C1 segment of cervical spinal cord (tissue), 14 donors: ENCODE results near the gene CSTPP1.
"Not testable (repeated sequence)": the region's sequence is repeated elsewhere in the genome, so short reads cannot be mapped to it uniquely, and the experiment has no call there.

ENCODE experiments used
- DNase-seq, 14 donors: peaks; one replicate each; lab custom pipeline; 2025; lab: John Stamatoyannopoulos, UW

The CSTPP1 gene

GRCh38 chr11:46952553-46952952 lies 16.0 kb downstream of the CSTPP1 start:
- no peak for DNase-seq

GRCh38 chr11:46953093-46953492 lies 16.5 kb downstream of the CSTPP1 start:
- DNase-seq: no peak

DNA sequence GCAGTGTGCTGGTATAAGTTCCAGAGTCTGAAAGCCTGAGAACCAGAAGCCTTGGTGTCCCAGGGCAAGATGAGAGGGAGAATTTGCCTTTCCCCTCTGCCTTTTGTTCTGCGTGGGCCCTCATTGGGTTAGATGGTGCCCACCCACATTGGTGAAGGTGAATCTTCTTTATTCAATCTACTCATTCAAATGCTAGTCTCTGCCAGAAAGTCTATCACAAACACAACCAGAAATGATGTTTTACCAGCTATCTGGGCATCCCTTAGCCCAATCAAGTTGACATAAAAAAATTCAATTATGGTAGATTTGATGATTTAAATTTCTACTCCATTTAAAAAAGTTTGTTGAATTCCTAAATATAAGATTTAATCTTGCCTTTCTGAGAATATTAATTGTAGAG lies 22.2 kb downstream of the CSTPP1 start:
- DNase-seq: no peak

DNA sequence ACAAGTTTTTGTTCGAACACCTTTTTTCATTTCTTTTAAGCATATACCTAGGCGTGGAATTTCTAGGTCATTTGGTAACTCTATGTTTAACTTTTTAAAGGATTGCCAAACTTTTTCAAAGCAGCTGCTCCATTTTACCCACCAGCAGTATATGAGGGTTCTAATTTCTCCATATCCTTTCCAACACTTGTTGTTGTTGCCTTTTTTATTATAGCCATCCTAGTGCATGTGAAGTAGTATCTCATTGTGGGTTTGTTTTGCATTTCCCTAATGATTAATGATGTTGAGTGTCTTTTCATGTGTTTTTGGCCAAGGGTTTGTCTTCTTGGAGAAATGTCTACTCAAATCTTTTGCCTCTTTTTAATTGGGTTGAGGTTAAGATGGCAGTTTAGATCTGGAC lies 24.5 kb downstream of the CSTPP1 start:
- no peak for DNase-seq

- not testable (repeated sequence) for DNase-seq
Measured at GRCh38 chr11:46961886-46962285, 25.3 kb downstream of the CSTPP1 start.

DNA sequence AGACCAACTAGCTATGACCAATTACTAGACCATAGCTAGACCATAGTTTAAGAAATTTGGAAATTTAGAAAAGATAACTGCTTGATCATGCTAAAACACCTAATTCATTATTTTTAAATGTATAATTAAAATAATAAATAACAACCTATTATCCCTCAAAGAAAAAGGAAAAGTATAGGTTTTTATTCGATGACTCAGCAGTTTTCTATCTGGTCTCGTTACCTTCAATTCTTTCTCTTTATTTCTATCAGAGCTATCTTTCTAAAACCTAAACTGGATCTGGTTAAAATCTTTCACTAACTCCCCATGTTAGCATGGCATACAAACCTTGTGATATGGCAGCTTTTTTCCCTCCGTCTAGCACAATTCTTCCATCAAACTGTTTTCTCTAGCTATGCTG lies 27.3 kb downstream of the CSTPP1 start:
- no peak for DNase-seq

- no peak for DNase-seq
Measured at GRCh38 chr11:46966773-46967172, 30.2 kb downstream of the CSTPP1 start.

DNA sequence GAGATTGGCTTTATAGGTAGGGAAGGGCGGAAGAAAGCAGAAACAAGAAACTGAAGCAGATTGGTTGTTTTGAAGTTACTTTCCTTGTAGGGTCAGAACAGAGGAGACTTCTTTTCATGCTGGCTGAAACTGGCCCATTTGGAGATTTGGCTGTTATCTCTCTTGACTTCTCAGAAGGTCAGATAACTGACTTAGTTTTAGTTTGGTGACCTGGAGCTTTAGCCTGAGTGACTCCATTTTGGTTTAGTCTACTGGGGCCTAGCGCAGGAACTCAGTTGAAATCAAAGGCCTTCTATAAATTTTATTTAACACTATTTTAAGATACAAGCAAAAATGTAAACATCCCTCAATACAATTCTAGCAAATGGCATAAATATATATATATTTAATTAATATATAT lies 31.4 kb downstream of the CSTPP1 start:
- DNase-seq: no peak

- no peak for DNase-seq
Measured at GRCh38 chr11:46969379-46969778, 32.8 kb downstream of the CSTPP1 start.

DNA sequence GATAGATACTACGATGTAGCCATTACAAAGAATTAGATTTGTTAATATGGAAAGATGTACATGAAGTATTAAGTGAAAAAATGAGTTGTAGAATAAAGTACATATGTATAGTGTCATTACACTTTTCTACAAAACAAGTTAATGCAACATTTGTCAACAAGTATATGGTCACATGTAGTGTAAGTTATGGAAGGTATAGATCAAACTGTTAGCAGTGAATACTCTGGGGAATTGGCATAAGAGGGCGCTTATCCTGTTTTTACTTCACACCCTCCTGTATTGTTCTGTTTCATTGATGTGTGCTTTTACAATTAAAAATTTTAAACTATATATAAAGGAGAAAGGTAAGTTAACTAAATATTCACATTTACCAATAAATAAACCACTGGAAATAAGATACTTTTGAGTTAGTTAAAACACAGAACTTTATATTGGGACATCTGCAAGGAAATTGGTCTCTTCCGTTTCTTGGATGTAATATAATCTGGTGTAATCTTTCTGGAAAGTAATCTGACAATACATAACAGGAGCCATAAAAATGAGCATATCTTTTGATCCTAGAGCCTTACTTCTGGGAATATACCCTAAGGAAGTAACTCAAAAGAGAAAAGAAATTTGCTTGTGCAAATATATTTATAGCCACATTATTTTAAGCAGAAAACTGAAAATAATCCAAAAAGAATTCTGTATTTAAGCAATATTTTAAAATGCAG lies 34.5 kb downstream of the CSTPP1 start:
- no peak for DNase-seq

GRCh38 chr11:46972343-46972742 lies 35.8 kb downstream of the CSTPP1 start:
- no peak for DNase-seq

GRCh38 chr11:46972821-46973220 lies 36.3 kb downstream of the CSTPP1 start:
- no peak for DNase-seq

GRCh38 chr11:46976182-46976854 lies 39.8 kb downstream of the CSTPP1 start:
- no peak for DNase-seq

GRCh38 chr11:46977038-46977813 lies 40.7 kb downstream of the CSTPP1 start:
- DNase-seq: peak in 11 of 14 donors; percentile 5 to 70 (median 23)

DNA sequence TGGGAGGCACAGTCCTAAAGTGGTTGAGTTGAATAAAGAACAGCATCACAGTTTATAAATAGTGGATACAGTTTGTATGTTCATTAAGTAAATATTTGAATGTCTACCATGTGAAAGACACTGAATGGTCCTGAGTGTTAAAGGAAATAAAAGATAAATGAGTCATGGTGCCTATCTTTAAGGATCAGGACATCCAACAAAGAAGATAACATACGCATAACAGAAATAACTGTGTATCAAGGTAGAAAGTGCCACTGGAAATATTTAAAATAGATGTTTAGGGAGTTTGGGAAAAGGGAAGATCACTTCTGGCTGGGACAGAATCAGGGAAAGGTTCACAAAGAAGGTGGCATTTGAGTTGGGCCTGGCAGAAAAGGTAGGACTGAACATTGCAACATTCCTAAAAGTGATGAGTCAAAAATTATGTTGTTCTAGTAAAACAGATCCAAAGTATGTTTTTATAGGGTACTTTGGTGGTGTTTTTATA lies 41.5 kb downstream of the CSTPP1 start:
- DNase-seq: no peak

DNA sequence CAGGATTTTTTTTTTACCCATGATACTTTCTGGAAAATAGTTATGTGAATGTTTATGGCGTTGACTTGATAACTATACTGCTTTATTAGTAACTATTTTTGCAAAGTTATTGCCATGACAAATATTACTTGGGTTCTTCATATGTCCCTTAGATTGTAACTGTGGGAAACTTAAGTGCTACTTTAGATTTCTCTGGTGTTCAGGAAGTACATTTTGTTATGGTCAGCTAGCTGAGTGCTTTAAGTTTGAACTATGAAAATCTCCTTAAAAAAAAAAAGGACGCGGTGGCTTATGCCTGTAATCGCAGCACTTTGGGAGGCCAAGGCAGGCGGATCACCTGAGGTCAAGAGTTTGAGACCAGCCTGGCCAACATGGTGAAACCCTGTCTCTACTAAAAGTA lies 42.8 kb downstream of the CSTPP1 start:
- DNase-seq: no peak

GRCh38 chr11:46981436-46981835 lies 44.9 kb downstream of the CSTPP1 start:
- no peak for DNase-seq

GRCh38 chr11:46982797-46983452 lies 46.4 kb downstream of the CSTPP1 start:
- DNase-seq: no peak

DNA sequence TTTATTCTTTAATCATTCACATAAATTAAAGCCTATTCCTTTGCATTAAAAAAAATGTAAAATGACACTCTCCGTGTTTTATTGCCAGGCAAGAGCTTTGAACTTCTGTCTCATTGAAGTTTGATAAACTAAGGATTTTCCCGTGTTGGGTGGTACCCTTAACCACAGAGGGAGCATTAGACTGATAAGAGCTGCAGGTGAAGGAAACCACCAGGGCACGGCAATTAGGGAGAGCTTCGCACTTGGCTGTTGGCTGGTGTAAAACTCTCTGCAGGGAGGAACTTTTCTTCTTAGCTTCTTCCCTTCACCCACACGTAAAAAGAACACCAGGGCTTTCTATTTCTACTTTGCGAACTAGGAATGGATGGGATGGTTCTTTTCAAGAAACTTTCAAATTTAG lies 47.0 kb downstream of the CSTPP1 start:
- no peak for DNase-seq

GRCh38 chr11:46984548-46984947 lies 48.0 kb downstream of the CSTPP1 start:
- DNase-seq: no peak

DNA sequence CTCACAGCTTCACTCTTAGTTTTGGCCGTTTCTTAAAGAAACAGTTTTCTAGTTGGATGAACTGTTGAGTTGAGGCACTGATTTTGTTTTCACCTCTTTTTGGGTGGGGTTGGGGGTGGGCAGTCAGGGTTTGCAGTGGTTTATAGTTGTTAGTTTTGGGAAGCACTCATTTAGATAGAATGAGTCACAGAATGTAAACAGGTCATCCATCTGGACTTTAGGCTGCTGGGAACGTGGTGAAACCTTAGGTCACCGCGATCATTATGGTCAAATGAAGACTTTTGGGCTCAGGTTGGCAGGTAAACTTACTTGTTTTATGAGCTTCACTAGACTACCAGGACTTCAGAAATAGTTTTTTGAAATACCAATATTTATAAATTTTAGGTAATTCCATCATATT lies 48.4 kb downstream of the CSTPP1 start:
- DNase-seq: no peak

DNA sequence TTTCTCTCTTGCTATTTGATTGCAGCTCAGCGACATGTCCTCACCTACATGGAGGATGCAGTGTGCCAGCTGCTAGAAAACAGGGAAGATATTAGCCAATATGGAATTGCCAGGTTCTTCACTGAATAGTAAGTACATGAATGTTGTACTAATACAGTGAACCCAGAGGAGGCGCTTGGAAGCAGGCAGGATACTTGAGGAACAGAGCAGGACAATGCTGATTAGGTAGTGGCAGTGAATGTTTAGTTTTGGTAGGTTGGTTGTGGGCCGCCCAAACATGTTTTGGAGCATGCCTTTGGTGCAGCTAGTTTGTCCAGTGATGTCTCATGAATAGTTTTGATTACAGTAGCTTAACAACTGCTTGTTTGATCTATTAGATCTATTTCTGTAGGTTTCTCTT lies 50.6 kb downstream of the CSTPP1 start:
- DNase-seq: no peak
